HCT116 (cell line): ENCODE data around the gene PRIM1. TPM values are rescaled to one million over a fixed set of nuclear protein-coding genes. Genes with fewer than 3 reads are reported as not detected.

Experiments
- ATAC-seq: fragments of 200-7000 bp; cut with Tn5 transposase; 2 replicates; pipeline ENCODE4 v1.9.1; 2020; ENCODE audit warnings: mild to moderate bottlenecking, moderate library complexity
- BruUV-seq: library from RNA; stranded (reverse); fragments of 400-500 nt; replicated peaks from 2 replicates; lab custom pipeline; 2021; lab: Mats Ljungman, UMichigan
- CTCF ChIA-PET: fragments of 300-600 bp; sonication (Branson Sonifier 250); formaldehyde crosslinking; loops from one replicate; lab custom pipeline; 2021; ENCODE audit warnings: antibody characterized with exemption; lab: Charles Lee
- POLR2A ChIA-PET: fragments of 300-600, 350-600 bp; sonication (Branson Sonifier 250); formaldehyde crosslinking; loops from one replicate; lab custom pipeline; 2021; ENCODE audit warnings: antibody characterized with exemption; lab: Charles Lee
- RAD21 ChIA-PET, 2 experiments: fragments of 300-600 bp; sonication (Branson Sonifier 250); formaldehyde crosslinking; loops; one replicate each; lab custom pipeline; 2023; ENCODE audit warnings: low total read pairs in 2 of 2; ENCODE audit not compliant: uncharacterized antibody in 2 of 2, unreplicated experiment in 2 of 2, low non-redundant PET in 1 of 2; lab: Charles Lee
- DNase-seq: peaks from one replicate; pipeline ENCODE4 v3.0.0-alpha.2; 2010; ENCODE audit warnings: low read depth, low spot score
- H2AFZ ChIP-seq: fragments of 200-600 bp; shearing (Covaris generic), sonication (generic); 2 replicates; pipeline ENCODE4 v1.6.1; 2017; ENCODE audit warnings: low read depth, mixed run types, mixed read lengths, antibody characterized with exemption, low read length; ENCODE audit not compliant: poor library complexity, severe bottlenecking
- H3K27ac ChIP-seq: 2 replicates; pipeline ENCODE4 v1.5.1; 2012; ENCODE audit warnings: low read depth, low read length
- H3K27me3 ChIP-seq: fragments of 200-600 bp; sonication (generic); 2 replicates; pipeline ENCODE4 v1.6.1; 2016; ENCODE audit warnings: mixed run types, low read length, mixed read lengths; ENCODE audit not compliant: insufficient read depth
- H3K36me3 ChIP-seq, 2 experiments: fragments of 200-500 bp in 1 of 2; fragments of 200-600 bp in 1 of 2; sonication (Bioruptor generic) in 1 of 2; sonication (generic) in 1 of 2; 2 replicates each; pipeline versions ENCODE4 v1.5.1 to v1.6.1; 2014 to 2016; ENCODE audit warnings: low read length in 2 of 2, inconsistent platforms in 1 of 2, mixed read lengths in 1 of 2, mixed run types in 1 of 2; ENCODE audit not compliant: insufficient read depth in 2 of 2, control insufficient read depth in 1 of 2
- H3K4me1 ChIP-seq, 2 experiments: fragments of 200-600 bp in 1 of 2; sonication (generic) in 1 of 2; 2 replicates each; pipeline versions ENCODE4 v1.5.1 to v1.6.1; 2012 to 2017; ENCODE audit warnings: low read length in 2 of 2, inconsistent platforms in 1 of 2, mild to moderate bottlenecking in 1 of 2, mixed read lengths in 1 of 2, mixed run types in 1 of 2, moderate library complexity in 1 of 2; ENCODE audit not compliant: insufficient read depth in 2 of 2, control insufficient read depth in 1 of 2
- H3K4me2 ChIP-seq: fragments of 200-600 bp; sonication (generic); 2 replicates; pipeline ENCODE4 v1.6.1; 2017; ENCODE audit warnings: mixed run types, low read length, mixed read lengths
- H3K4me3 ChIP-seq, 2 experiments: fragments of 200-600 bp in 1 of 2; sonication (generic) in 1 of 2; replicated peaks in 1 of 2; 2 replicates each; pipeline ENCODE4 v1.5.1; 2011 to 2016; ENCODE audit warnings: low read length in 2 of 2, control low read depth in 1 of 2, low read depth in 1 of 2, mild to moderate bottlenecking in 1 of 2, mixed read lengths in 1 of 2, mixed run types in 1 of 2
- H3K79me2 ChIP-seq: fragments of 200-600 bp; sonication (generic); 2 replicates; pipeline ENCODE4 v1.6.1; 2017; ENCODE audit warnings: mild to moderate bottlenecking, mixed run types, low read length, moderate library complexity, mixed read lengths; ENCODE audit not compliant: insufficient read depth
- H3K9ac ChIP-seq: fragments of 200-600 bp; sonication (generic); 2 replicates; pipeline ENCODE4 v1.6.1; 2016; ENCODE audit warnings: low read length, mixed read lengths
- H3K9me2 ChIP-seq: fragments of 200-600 bp; sonication (generic), shearing (Covaris generic); 2 replicates; pipeline ENCODE4 v1.6.1; 2017; ENCODE audit warnings: mixed run types, mild to moderate bottlenecking, moderate library complexity; ENCODE audit not compliant: insufficient read depth
- H3K9me3 ChIP-seq, 2 experiments: fragments of 200-500 bp in 1 of 2; fragments of 200-600 bp in 1 of 2; sonication (Bioruptor generic) in 1 of 2; sonication (generic) in 1 of 2; 2 replicates each; pipeline ENCODE4 v1.6.1; 2014 to 2017; ENCODE audit warnings: low read length in 2 of 2, mixed read lengths in 2 of 2, inconsistent platforms in 1 of 2, low read depth in 1 of 2, mild to moderate bottlenecking in 1 of 2, mixed run types in 1 of 2, moderate library complexity in 1 of 2; ENCODE audit not compliant: control insufficient read depth in 1 of 2, insufficient read depth in 1 of 2
- H4K20me1 ChIP-seq: fragments of 200-600 bp; sonication (generic), shearing (Covaris generic); 2 replicates; pipeline ENCODE4 v1.6.1; 2017; ENCODE audit warnings: mixed run types, mild to moderate bottlenecking, moderate library complexity; ENCODE audit not compliant: insufficient read depth
- CEBPB ChIP-seq: IDR thresholded peaks from 2 replicates; pipeline ENCODE4 v1.6.1; 2012; ENCODE audit warnings: low read depth
- CTCF ChIP-seq, 3 experiments: fragments of 200-600 bp in 1 of 3; sonication (generic) in 1 of 3; IDR thresholded peaks in 2 of 3; conservative IDR thresholded peaks in 1 of 3; 2 replicates each; pipeline ENCODE4 v1.5.1; 2012 to 2017; ENCODE audit warnings: low read depth in 2 of 3, low read length in 2 of 3, antibody characterized with exemption in 1 of 3, borderline replicate concordance in 1 of 3, control low read depth in 1 of 3, mild to moderate bottlenecking in 1 of 3, mixed read lengths in 1 of 3, mixed run types in 1 of 3, moderate library complexity in 1 of 3; ENCODE audit not compliant: insufficient read depth in 1 of 3
- EGR1 ChIP-seq: IDR thresholded peaks from 2 replicates; pipeline ENCODE4 v1.6.1; 2012; ENCODE audit warnings: low read depth
- ELF1 ChIP-seq: IDR thresholded peaks from 2 replicates; pipeline ENCODE4 v1.6.1; 2012; ENCODE audit warnings: low read depth, borderline replicate concordance
- EZH2 ChIP-seq: fragments of 200-600 bp; sonication (generic); IDR thresholded peaks from 2 replicates; pipeline ENCODE4 v1.6.1; 2017; ENCODE audit warnings: antibody characterized with exemption, mixed run types
- JUND ChIP-seq: IDR thresholded peaks from 2 replicates; pipeline ENCODE4 v1.6.1; 2012
- MAX ChIP-seq: IDR thresholded peaks from 2 replicates; pipeline ENCODE4 v1.6.1; 2012
- RAD21 ChIP-seq: IDR thresholded peaks from 2 replicates; pipeline ENCODE4 v1.6.1; 2012; ENCODE audit warnings: low read depth, mild to moderate bottlenecking
- REST ChIP-seq: IDR thresholded peaks from 2 replicates; pipeline ENCODE4 v1.6.1; 2012; ENCODE audit warnings: low read depth
- SRF ChIP-seq: IDR thresholded peaks from 2 replicates; pipeline ENCODE4 v1.6.1; 2012; ENCODE audit warnings: low read depth
- YY1 ChIP-seq: IDR thresholded peaks from 2 replicates; pipeline ENCODE4 v1.6.1; 2011; ENCODE audit warnings: low read length, low read depth, moderate library complexity, mild to moderate bottlenecking; ENCODE audit not compliant: insufficient replicate concordance; ENCODE audit errors: extremely low read depth
- ZBTB33 ChIP-seq: IDR thresholded peaks from 2 replicates; pipeline ENCODE4 v1.6.1; 2011; ENCODE audit warnings: mild to moderate bottlenecking, low read length, moderate library complexity; ENCODE audit not compliant: insufficient replicate concordance; ENCODE audit errors: extremely low read depth
- ZFX ChIP-seq: fragments of 450-650 bp; IDR thresholded peaks from 2 replicates; pipeline ENCODE4 v1.6.1; 2017
- ZNF274 ChIP-seq: fragments of 200-500 bp; sonication (Bioruptor generic); IDR thresholded peaks from 2 replicates; pipeline ENCODE4 v1.6.1; 2014; ENCODE audit warnings: mild to moderate bottlenecking, low read depth, low read length, inconsistent platforms
- intact Hi-C: fragments of 100-400 bp; cut with micrococcal nuclease; formaldehyde crosslinking; loops from 2 replicates; pipeline ENCODE4 v1.10.0; 2022
- total RNA-seq: library from RNA; stranded (reverse); gene quantifications from one replicate; pipeline ENCODE4 v1.2.1, GENCODE V29; 2021; ENCODE audit not compliant: unreplicated experiment

PRIM1 gene
- total RNA-seq, 1 experiment from 2014 or later, result 53.3 TPM

GRCh38 chr12:56761812-56762211, 9.7 kb upstream of the PRIM1 start:
- RAD21 ChIA-PET, result no interaction called here
- H3K27ac ChIP-seq, result no peak overlapping the region
- no peaks in the 10 kb centered on the region for H3K27me3 ChIP-seq
- H3K4me3 ChIP-seq, result no peak overlapping the region
- intact Hi-C loops, result loop anchor here (2.0 kb wide), 1 partner anchor 225 kb away; no protein-coding TSS in a partner anchor
- TF ChIP-seq EZH2 (no peak), EGR1 (no peak), REST (no peak), MAX (no peak), RAD21 (no peak), SRF (no peak), ELF1 (no peak), ZNF274 (no peak), CTCF (IDR thresholded peaks at IDR 0.05 in 2 of 3, conservative IDR thresholded peaks at IDR 0.05 in 1 of 3; ENCODE audit: borderline replicate concordance in 1 of 3, insufficient read depth in 1 of 3, low read depth in 2 of 3, low read length in 2 of 3) (no peak), CEBPB (no peak), JUND (no peak), YY1 (no peak), ZBTB33 (no peak), ZFX (no peak)
- DNase-seq (no peak), ATAC-seq (no peak)
- no TSS peak for BruUV-seq
- H3K4me2 ChIP-seq, result no peak overlapping the region
- H3K9me2 ChIP-seq, result no peaks in the 10 kb centered on the region
- POLR2A ChIA-PET, result interaction anchor here (0.6 kb wide), 1 partner anchor 125 kb away, joined by 3 read pairs; no protein-coding TSS in a partner anchor
- H3K36me3 ChIP-seq, result no peaks in the 10 kb centered on the region
- H3K9me3 ChIP-seq, result peaks cover 3 to 15% of the 10 kb centered on the region in 2 experiments; a peak in 2 of 4 replicates
- no peaks in the 10 kb centered on the region for H3K79me2 ChIP-seq
- H3K4me1 ChIP-seq, result no peaks in the 10 kb centered on the region
- no peak overlapping the region for H2AFZ ChIP-seq
- H4K20me1 ChIP-seq, result no peaks in the 10 kb centered on the region
- no peak overlapping the region for H3K9ac ChIP-seq
- CTCF ChIA-PET, result interaction anchor here (1.1 to 1.6 kb wide), 3 partner anchors 8 to 226 kb away, joined by 3 to 7 read pairs (median 4); no protein-coding TSS in a partner anchor
